Fibroblast of skin of back (primary cell): ENCODE results near the gene KCND2. TPM values are rescaled to one million over a fixed set of nuclear protein-coding genes. Genes with fewer than 3 reads are reported as not detected.
"Not testable (repeated sequence)": the region's sequence is repeated elsewhere in the genome, so short reads cannot be mapped to it uniquely, and the experiment has no call there.

Experiments
- DNase-seq: peaks from one replicate; pipeline ENCODE4 v3.0.0-alpha.2; 2013
- polyA plus RNA-seq, 2 experiments: library from polyadenylated mRNA; unstranded; fragments of 120-200 nt; gene quantifications; one replicate each; pipeline ENCODE4 v1.2.1, GENCODE V29; 2013; ENCODE audit not compliant: insufficient read length in 2 of 2

Gene KCND2
- 0.36 TPM for polyA plus RNA-seq (2013, experiment 1 of 2; ENCODE audit: insufficient read length)
- 0.46 TPM for polyA plus RNA-seq (2013, experiment 2 of 2; ENCODE audit: insufficient read length)

GRCh38 chr7:120272701-120273475, at the start of gene KCND2:
Gene KCND2, plus strand, starts transcription at chr7:120273175.
- DNase-seq = peak; percentile 6

- no peak for DNase-seq
Observed at GRCh38 chr7:120226188-120226587, 46.8 kb upstream of the KCND2 start.

- no peak for DNase-seq
Observed at GRCh38 chr7:120227255-120227654, 45.7 kb upstream of the KCND2 start.

GRCh38 chr7:120229084-120229483, 43.9 kb upstream of the KCND2 start:
- no peak for DNase-seq

GRCh38 chr7:120233338-120233737, 39.6 kb upstream of the KCND2 start:
- DNase-seq = no peak

GRCh38 chr7:120240350-120240749, 32.6 kb upstream of the KCND2 start:
- DNase-seq = not testable (repeated sequence)

- DNase-seq = no peak
Observed at GRCh38 chr7:120241973-120242372, 31.0 kb upstream of the KCND2 start.

- no peak for DNase-seq
Observed at GRCh38 chr7:120254845-120255244, 18.1 kb upstream of the KCND2 start.

- DNase-seq = no peak
Observed at GRCh38 chr7:120256344-120257070, 16.5 kb upstream of the KCND2 start.

GRCh38 chr7:120259386-120259785, 13.6 kb upstream of the KCND2 start:
- DNase-seq = peak; percentile 63

- DNase-seq = no peak
Observed at GRCh38 chr7:120260111-120260510, 12.9 kb upstream of the KCND2 start.

GRCh38 chr7:120272261-120272660, 714 bp upstream of the KCND2 start:
- DNase-seq = peak; percentile 54

GRCh38 chr7:120273476-120273975, 551 bp downstream of the KCND2 start:
- peak; percentile 17 for DNase-seq

- DNase-seq = no peak
Observed at GRCh38 chr7:120274482-120274881, 1.5 kb downstream of the KCND2 start.

- no peak for DNase-seq
Observed at GRCh38 chr7:120274899-120275298, 1.9 kb downstream of the KCND2 start.

- DNase-seq = no peak
Observed at GRCh38 chr7:120276720-120277119, 3.7 kb downstream of the KCND2 start.

GRCh38 chr7:120278773-120279172, 5.8 kb downstream of the KCND2 start:
- no peak for DNase-seq

- DNase-seq = peak; percentile 12
Observed at GRCh38 chr7:120280743-120281142, 7.8 kb downstream of the KCND2 start.

GRCh38 chr7:120293027-120293426, 20.1 kb downstream of the KCND2 start:
- DNase-seq = no peak

- DNase-seq = no peak
Observed at GRCh38 chr7:120302190-120302589, 29.2 kb downstream of the KCND2 start.

GRCh38 chr7:120303105-120303504, 30.1 kb downstream of the KCND2 start:
- DNase-seq = no peak

- DNase-seq = no peak
Observed at GRCh38 chr7:120304674-120305073, 31.7 kb downstream of the KCND2 start.

GRCh38 chr7:120307991-120308545, 35.1 kb downstream of the KCND2 start:
- DNase-seq = no peak
